Measurements from ENCODE around the gene ABAT. TPM values are rescaled to one million over a fixed set of nuclear protein-coding genes. Genes with fewer than 3 reads are reported as not detected.
A peak's percentile ranks its signal among the peaks of the same experiment; 100 is the strongest.

ABAT gene
- total and polyA plus RNA-seq, 5 experiments from 2014 or later = 1.7 to 10.0 (median 2.4) TPM

DNA sequence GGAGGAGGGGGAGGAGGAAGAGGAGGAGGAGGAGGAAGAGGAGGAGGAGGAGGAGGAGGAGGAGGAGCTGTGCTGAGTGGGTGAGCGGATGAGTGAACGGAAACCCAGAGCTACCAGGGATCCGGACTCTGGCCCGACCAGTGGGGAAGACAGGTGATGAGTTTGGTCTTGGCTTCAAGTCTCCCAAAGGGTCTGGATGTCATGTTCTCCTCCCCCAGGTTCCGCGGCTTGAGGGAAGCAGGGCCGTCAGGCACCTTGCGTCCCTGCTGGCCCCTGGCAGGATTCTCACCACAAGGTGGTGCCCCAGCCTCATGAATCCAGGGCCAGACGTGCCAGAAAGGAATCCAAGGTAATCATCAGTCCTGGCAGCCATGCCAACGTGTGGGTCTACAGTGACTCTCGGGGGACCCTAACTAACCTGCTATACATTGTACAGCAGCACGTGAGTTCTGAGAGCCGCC, 13.5 kb upstream of the ABAT start:
- Mint-ChIP-seq H3K36me3 (peaks cover 0 to 33% (median 11%) of the 10 kb centered on the region in 3 donors), H3K4me3 (no peak overlapping the region), H3K9me3 (no peaks in the 10 kb centered on the region), H3K4me1 (no peaks in the 10 kb centered on the region), H3K27ac (no peak overlapping the region), H3K27me3 (no peaks in the 10 kb centered on the region)
- ATAC-seq (peak in 1 of 2 donors; percentile 41), DNase-seq (peak in 7 of 10 donors; percentile 9 to 47 (median 31))
- POLR2A ChIA-PET = no interaction called here

DNA sequence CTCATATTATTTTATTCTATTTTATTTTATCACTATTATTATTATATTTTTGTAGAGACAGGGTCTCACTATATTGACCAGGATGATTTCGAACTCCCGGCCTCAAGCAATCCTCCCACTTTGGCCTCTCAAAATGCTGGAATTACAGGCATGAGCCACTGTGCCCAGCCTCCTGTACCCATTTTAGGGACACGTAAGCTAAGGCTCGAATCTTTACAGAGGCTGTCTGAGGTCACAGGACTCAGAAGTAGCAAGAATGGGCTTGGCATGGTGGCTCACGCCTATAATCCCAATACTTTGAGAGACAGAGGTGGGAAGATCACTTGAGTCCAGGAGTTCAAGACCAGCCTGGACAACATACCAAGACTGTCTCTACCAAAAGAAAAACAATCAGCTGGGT, 12.7 kb upstream of the ABAT start:
- DNase-seq (no peak), ATAC-seq (no peak)
- Mint-ChIP-seq H3K4me1 (no peaks in the 10 kb centered on the region), H3K27ac (no peak overlapping the region), H3K4me3 (no peak overlapping the region), H3K36me3 (peaks cover 0 to 40% (median 15%) of the 10 kb centered on the region in 3 donors), H3K9me3 (no peaks in the 10 kb centered on the region), H3K27me3 (no peaks in the 10 kb centered on the region)
- POLR2A ChIA-PET = interaction anchor here (0.6 kb wide), 1 partner anchor 158 kb away, joined by 5 read pairs; no protein-coding TSS in a partner anchor

DNA sequence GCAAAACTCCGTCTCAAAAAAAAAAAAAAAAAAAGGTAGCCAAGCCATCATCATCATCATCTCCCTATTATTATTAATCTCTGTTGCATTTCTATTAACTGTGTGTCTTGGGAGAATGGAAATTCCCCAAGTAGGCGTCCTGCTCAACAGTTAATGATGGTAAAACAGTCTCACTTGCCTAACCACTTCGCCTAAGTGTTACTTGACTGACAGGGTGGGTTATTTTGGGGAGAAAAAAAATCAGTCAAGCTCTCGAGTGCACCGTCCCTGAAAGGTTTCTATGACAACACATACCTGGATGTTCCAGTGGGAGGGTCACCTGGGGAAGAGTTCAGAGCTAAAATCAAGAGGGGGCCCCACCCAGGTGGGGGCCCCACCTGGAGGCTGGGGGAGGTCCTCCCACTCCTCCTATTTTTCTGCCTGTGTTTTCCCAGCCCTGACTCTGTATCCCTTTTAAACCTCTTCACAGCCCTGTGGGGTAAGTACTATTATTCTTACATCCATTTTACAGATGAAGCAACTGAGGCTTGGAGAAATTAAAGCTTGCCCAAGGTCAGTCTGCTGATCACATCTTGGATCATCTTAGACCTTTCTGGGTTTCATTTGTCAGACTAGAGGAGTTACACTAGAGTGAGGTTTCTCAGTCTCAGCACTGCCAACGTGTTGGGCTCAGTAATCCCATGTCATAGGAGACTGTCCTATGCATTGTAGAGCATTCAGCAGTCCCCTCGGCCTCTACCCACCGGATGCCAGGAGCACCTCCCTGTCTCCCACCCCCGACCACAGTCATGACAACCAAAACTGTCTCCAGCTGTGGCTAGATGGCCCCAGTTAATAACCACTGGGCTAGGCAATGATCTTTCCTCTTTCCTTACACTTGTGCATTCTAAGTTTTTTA, 11.0 kb upstream of the ABAT start:
- Mint-ChIP-seq H3K4me3 (no peak overlapping the region), H3K27me3 (no peaks in the 10 kb centered on the region), H3K36me3 (peaks cover 0 to 47% (median 24%) of the 10 kb centered on the region in 3 donors), H3K27ac (no peak overlapping the region), H3K4me1 (no peaks in the 10 kb centered on the region), H3K9me3 (no peaks in the 10 kb centered on the region)
- ATAC-seq (no peak), DNase-seq (no peak)
- POLR2A ChIA-PET = no interaction called here

DNA sequence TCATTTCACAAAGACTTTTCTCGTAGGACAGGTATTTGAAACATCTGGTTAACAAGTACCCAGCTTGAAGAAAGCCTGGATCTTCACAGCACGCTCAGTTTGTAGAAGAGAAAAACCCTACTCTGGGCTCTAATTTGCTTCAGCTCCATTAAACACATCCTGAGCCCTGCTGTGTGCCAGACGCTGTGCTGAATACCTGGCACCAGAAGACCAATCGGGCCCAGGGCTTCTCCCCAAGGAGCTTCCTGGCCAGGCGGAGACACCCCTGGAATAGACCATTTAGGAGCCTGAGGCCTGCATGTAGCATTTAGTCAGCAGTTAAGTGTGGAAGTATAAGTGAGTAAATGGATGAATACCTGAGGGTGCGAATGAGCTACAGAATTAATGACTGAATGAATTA, 8.9 kb upstream of the ABAT start:
- DNase-seq = no peak
- Mint-ChIP-seq H3K27ac (no peak overlapping the region), H3K9me3 (no peaks in the 10 kb centered on the region), H3K36me3 (peaks cover 0 to 52% (median 21%) of the 10 kb centered on the region in 3 donors), H3K27me3 (no peaks in the 10 kb centered on the region), H3K4me1 (no peaks in the 10 kb centered on the region), H3K4me3 (no peak overlapping the region)
- POLR2A ChIA-PET = no interaction called here
- ATAC-seq = no peak

DNA sequence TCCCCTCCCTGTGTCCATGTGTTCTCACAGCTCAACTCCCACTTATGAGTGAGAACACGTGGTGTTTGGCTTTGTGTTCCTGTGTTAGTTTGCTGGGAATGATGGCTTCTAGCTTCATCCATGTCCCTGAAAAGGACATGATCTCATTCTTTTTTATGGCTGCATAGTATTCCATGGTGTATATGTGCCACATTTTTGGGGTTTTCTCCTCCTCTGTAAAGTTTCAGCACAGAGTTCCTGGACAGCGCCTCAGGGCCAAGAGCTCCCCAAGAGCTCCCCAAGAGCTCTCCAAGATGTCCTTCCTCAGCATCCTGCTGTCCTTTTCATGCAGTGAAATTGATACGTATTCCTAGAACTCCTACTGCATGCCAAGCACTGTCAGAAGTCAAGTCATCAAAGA, 6.9 kb upstream of the ABAT start:
- Mint-ChIP-seq H3K4me1 (no peaks in the 10 kb centered on the region), H3K27me3 (no peaks in the 10 kb centered on the region), H3K27ac (no peak overlapping the region), H3K4me3 (no peak overlapping the region), H3K9me3 (no peaks in the 10 kb centered on the region), H3K36me3 (peaks cover 0 to 51% (median 18%) of the 10 kb centered on the region in 3 donors)
- DNase-seq (no peak), ATAC-seq (no peak)
- POLR2A ChIA-PET = no interaction called here

DNA sequence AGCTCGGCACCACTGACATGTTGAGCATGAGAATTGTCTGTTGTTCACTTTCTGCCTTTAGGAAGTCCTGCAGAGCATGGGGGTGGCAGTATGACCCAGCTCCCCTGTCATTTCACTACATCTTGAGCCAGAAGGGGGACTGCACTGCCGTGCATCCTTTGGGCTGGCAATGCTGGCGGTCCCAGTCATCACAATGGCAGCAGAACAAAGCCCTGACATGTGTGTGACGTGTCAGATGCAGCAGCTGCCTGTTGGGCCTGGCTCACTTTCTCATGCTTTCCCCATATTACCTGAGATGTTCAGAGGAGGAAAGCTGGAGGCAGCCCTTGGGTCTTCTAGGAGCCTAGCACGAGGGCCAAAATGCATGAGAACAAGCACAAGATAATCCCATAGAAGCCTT, 6.3 kb upstream of the ABAT start:
- H3K4me3 Mint-ChIP-seq = no peak overlapping the region
- ATAC-seq = no peak
- POLR2A ChIA-PET = no interaction called here
- H3K9me3 Mint-ChIP-seq = no peaks in the 10 kb centered on the region
- no peaks in the 10 kb centered on the region for H3K27me3 Mint-ChIP-seq
- H3K4me1 Mint-ChIP-seq = no peaks in the 10 kb centered on the region
- H3K36me3 Mint-ChIP-seq = peaks cover 0 to 46% (median 18%) of the 10 kb centered on the region in 3 donors
- no peak for DNase-seq
- no peak overlapping the region for H3K27ac Mint-ChIP-seq

DNA sequence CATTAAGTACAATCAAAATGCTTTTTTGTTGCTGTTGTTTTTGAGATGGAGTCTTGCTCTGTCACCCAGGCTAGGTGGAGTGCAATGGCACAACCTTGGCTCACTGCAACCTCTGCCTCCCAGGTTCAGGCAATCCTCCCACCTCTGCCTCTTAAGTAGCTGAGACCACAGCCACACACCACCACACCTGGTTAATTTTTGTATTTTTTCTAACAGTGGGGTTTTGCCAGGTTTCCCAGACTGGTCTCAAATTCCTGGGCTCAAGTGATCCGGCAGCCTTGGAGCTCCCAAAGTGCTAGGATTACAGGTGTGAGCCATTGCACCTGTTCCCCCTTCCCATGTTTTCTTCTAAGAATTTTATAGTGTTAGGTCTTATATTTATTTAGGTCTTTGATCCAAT, 4.9 kb upstream of the ABAT start:
- peaks cover 0 to 36% (median 18%) of the 10 kb centered on the region in 3 donors for H3K36me3 Mint-ChIP-seq
- no peak for DNase-seq
- H3K27me3 Mint-ChIP-seq = no peaks in the 10 kb centered on the region
- no peaks in the 10 kb centered on the region for H3K9me3 Mint-ChIP-seq
- H3K27ac Mint-ChIP-seq = no peak overlapping the region
- POLR2A ChIA-PET = no interaction called here
- peaks cover 0 to 6% (median 4%) of the 10 kb centered on the region in 4 donors for H3K4me1 Mint-ChIP-seq
- no peak for ATAC-seq
- no peak overlapping the region for H3K4me3 Mint-ChIP-seq

DNA sequence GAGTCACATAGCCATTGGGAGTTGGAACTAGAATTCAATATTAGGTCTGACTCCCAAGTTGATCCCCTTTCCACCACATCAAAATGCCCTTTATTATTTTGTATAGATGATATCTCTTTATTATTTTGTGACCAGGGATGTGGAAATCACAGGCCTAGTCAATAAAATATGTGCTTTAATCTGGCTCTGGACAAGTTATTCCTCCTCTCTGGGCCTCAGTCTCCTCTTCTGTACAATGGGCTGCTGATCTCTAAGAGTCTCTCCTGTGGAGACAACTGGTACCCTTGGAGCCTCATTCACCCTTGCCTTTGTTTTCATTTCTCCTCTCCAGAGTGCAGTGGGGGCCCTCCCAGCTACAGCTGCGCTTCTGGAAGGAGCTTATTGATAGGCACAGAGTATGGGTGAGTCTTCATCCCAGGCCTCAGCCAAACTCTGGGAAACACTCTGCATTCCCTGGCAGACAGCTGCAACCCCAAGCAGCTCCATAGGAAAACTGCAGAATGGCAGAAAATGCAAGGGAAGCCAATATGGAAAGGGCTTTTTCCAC, 4.3 kb upstream of the ABAT start:
- DNase-seq (no peak), ATAC-seq (no peak)
- H3K4me1 Mint-ChIP-seq = peaks cover 2 to 10% (median 8%) of the 10 kb centered on the region in 4 donors
- no peaks in the 10 kb centered on the region for H3K9me3 Mint-ChIP-seq
- POLR2A ChIA-PET = no interaction called here
- no peaks in the 10 kb centered on the region for H3K27me3 Mint-ChIP-seq
- peaks cover 0 to 31% (median 15%) of the 10 kb centered on the region in 3 donors for H3K36me3 Mint-ChIP-seq
- no peak overlapping the region for H3K27ac Mint-ChIP-seq
- no peak overlapping the region for H3K4me3 Mint-ChIP-seq

DNA sequence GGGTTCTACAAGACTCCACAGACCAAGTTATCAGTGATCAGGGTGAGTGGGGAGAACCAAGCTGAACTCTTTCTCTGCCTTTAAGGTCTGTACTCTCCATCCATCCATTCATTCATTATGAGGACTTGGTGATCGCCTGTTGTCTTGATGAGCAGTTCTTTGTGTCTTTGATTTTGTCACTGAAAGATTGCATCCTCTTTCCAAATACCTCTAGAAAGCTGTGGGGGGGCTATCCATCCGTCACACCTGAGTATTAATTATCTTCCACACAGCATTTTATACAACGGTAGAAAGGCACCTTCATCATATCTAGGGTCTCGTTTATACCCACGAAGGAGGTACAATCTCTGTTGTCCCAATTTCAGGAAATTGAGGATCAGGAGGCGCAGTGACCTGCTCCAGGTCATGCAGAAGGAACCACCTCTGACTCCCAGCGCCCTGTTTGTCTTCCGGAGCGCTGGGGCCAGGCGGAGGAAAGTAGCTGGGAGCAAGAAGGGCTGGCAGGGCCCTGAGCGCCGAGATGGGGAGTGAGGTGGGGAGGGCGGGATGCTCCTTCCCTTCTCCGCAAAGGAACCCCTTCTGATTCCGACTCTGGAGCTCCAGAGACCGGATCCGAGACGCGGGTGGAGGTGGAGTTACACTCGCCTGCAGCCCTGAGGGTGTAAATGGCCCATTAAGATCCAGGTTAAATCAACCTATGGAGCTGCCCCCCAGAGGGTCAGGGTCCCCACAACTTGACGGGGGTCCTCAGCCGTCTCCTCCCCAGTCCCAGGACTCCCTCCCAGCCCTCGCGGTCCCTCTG, 605 bp upstream of the ABAT start:
- DNase-seq = peak in 1 of 10 donors; percentile 5
- Mint-ChIP-seq H3K4me1 (peaks cover 8 to 22% (median 16%) of the 10 kb centered on the region in 4 donors), H3K27ac (peak overlapping the region in 5 of 10 donors; percentile 33 to 87 (median 68)), H3K36me3 (peaks cover 0 to 7% (median 6%) of the 10 kb centered on the region in 3 donors), H3K4me3 (peak overlapping the region; percentile 80 to 97 (median 87)), H3K9me3 (peaks cover 0 to 4% (median 0%) of the 10 kb centered on the region in 9 donors), H3K27me3 (no peaks in the 10 kb centered on the region)
- POLR2A ChIA-PET = interaction anchor here (0.7 to 0.9 kb wide), 2 partner anchors 123 to 195 kb away, joined by 3 to 4 read pairs; partner anchors contain the start of genes CARHSP1 and TMEM186
- ATAC-seq = peak in 1 of 2 donors; percentile 39

DNA sequence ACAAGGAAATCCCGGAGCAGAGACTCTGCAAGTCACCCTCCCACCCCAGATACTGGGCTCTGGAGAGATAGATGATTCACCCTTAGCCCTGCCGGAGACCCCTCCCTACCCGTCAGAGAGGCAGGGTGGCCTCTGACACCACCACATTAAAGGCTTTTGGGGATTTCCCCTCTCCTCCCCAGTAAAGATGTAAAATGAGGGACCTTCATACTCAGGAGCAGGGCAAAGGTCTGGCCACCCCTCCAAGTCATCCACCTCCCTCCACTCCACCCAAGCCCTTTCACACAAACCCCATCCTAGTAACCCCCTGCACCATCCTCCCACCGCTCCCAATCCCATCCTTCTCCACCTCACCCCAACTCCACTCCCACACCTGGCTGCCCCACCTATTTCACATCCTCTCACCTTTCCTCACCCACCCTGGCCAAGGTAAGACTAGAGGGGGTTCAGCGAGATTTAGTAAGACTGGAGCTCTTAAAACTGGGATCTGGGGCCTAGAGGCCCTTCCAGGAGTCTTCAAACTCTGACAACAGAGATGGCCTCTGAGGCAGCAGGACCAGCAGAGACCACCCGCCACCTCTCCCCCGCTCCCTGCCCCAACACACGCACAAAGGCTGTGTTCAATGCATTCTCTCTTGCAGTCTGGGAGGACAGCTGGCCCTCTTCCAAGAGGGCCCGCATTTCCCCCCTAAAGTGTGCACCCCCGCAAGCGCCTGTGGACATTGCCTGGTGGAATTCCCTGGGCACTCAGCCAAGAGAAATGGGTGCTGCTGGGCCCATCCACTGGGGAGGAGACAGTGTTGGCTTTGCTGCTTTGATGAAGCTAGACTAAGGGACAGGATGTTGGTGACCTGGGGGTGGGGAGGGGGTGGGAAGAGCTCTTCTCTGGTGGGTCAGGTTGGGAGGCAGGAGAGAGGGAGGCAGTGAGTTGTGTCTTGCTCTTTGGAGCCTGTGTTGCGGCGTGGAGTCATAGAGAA, 1.1 kb downstream of the ABAT start:
- POLR2A ChIA-PET = interaction anchor here (0.6 kb wide), 1 partner anchor 412 kb away, joined by 5 read pairs; no protein-coding TSS in a partner anchor
- Mint-ChIP-seq H3K27ac (peak overlapping the region; percentile 64 to 94 (median 76)), H3K27me3 (no peaks in the 10 kb centered on the region), H3K4me3 (peak overlapping the region; percentile 80 to 97 (median 90)), H3K9me3 (peaks cover 0 to 14% (median 2%) of the 10 kb centered on the region in 9 donors), H3K4me1 (peaks cover 8 to 22% (median 16%) of the 10 kb centered on the region in 4 donors), H3K36me3 (peaks cover 4 to 15% (median 11%) of the 10 kb centered on the region in 3 donors)
- peak in 8 of 10 donors; percentile 5 to 47 (median 20) for DNase-seq
- ATAC-seq = peak; percentile 26

DNA sequence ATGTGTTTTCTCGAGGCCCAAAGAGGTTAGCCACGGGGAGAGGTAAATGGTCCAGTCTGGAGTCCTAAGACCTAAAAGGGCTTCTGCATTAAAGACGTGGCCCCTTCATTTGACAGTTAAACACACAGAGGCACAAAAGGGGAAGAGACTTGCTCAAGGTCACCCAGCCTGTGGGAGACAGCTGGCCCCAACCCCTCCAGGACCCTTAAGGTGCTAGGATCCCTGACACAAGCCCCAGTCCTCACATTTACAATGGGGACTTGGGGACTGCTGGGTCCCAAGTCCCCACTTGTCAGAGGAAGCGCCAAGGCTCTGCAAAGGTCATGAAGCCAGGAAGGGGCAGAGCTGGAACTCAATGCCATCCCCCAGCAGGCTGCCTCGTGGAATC, 1.7 kb downstream of the ABAT start:
- peak overlapping the region in 9 of 10 donors; percentile 70 to 97 (median 90) for H3K4me3 Mint-ChIP-seq
- H3K9me3 Mint-ChIP-seq = peaks cover 0 to 14% (median 2%) of the 10 kb centered on the region in 9 donors

More for the DNA sequence above, 1.7 kb downstream of the ABAT start:
- peaks cover 4 to 15% (median 11%) of the 10 kb centered on the region in 3 donors for H3K36me3 Mint-ChIP-seq
- no peak for DNase-seq
- POLR2A ChIA-PET = no interaction called here
- no peak for ATAC-seq
- no peaks in the 10 kb centered on the region for H3K27me3 Mint-ChIP-seq
- peaks cover 8 to 22% (median 16%) of the 10 kb centered on the region in 4 donors for H3K4me1 Mint-ChIP-seq
- peak overlapping the region in 3 of 10 donors; percentile 53 to 94 (median 76) for H3K27ac Mint-ChIP-seq
